ENCODE results near the gene SLX4IP. TPM values are rescaled to one million over a fixed set of nuclear protein-coding genes. Genes with fewer than 3 reads are reported as not detected.

Gene SLX4IP
- total and polyA plus RNA-seq, 2 of the 13 experiments (the other 11 are each of a cell fraction or from before 2014, with no cell fraction given) = 3.6 to 7.3 TPM

DNA sequence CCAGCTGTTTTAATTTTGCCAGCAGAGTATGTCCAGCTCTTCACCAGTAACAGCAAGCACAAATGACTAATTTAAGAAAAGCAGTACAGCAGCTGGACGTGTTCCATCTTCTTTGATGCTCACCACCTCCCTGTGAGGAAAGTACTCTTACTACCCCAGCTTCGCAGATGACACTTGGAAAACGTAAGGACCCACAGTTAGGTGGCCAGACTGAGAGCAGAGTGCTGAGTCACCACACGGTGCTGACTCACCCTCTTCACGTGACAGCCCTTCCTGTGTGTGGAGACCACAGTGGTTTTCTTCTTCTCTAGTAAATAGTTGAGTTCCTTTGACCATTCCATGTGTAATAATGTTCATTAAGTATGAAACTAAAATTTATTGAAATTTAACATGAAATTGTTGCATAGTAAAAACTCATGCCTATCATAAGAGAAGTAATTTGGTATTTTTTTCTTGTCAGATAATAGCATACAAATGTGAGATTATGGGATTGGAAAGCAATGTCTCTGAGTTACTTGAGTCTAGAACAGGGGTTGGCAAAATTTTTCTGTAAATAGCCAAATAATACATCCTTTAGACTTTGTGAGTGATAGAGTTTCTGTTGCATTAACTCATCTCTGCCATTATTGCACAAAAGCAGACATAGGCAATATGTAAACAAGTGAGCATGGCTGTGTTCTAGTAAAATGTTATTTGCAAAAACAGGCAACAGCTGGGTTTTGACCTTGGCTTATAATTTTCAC lies 76.6 kb downstream of the SLX4IP start (continued):
- TF ChIP-seq, protein P1, sequence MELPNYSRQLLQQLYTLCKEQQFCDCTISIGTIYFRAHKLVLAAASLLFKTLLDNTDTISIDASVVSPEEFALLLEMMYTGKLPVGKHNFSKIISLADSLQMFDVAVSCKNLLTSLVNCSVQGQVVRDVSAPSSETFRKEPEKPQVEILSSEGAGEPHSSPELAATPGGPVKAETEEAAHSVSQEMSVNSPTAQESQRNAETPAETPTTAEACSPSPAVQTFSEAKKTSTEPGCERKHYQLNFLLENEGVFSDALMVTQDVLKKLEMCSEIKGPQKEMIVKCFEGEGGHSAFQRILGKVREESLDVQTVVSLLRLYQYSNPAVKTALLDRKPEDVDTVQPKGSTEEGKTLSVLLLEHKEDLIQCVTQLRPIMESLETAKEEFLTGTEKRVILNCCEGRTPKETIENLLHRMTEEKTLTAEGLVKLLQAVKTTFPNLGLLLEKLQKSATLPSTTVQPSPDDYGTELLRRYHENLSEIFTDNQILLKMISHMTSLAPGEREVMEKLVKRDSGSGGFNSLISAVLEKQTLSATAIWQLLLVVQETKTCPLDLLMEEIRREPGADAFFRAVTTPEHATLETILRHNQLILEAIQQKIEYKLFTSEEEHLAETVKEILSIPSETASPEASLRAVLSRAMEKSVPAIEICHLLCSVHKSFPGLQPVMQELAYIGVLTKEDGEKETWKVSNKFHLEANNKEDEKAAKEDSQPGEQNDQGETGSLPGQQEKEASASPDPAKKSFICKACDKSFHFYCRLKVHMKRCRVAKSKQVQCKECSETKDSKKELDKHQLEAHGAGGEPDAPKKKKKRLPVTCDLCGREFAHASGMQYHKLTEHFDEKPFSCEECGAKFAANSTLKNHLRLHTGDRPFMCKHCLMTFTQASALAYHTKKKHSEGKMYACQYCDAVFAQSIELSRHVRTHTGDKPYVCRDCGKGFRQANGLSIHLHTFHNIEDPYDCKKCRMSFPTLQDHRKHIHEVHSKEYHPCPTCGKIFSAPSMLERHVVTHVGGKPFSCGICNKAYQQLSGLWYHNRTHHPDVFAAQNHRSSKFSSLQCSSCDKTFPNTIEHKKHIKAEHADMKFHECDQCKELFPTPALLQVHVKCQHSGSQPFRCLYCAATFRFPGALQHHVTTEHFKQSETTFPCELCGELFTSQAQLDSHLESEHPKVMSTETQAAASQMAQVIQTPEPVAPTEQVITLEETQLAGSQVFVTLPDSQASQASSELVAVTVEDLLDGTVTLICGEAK (IDR thresholded peaks at IDR 0.05) = no peak
- TF ChIP-seq, protein P1 (CRISPR knock-in tag; IDR thresholded peaks at IDR 0.05) = no peak
- no peak for TF ChIP-seq SP2 (CRISPR knock-in tag; IDR thresholded peaks at IDR 0.05)
- peak; percentile 46; the same call in 1 of the 2 replicates for TF ChIP-seq RAD51 (IDR thresholded peaks at IDR 0.05; ENCODE audit: borderline replicate concordance)
- TF ChIP-seq KDM6A (CRISPR knock-in tag; IDR thresholded peaks at IDR 0.05; ENCODE audit: low read depth) = no peak
- no peak for TF ChIP-seq ZNF382 (CRISPR knock-in tag; IDR thresholded peaks at IDR 0.05; ENCODE audit: borderline replicate concordance)
- TF ChIP-seq ZMYM2 (CRISPR knock-in tag; IDR thresholded peaks at IDR 0.05) = peak; percentile 70; the same call in 1 of the 2 replicates
- TF ChIP-seq, protein P2, sequence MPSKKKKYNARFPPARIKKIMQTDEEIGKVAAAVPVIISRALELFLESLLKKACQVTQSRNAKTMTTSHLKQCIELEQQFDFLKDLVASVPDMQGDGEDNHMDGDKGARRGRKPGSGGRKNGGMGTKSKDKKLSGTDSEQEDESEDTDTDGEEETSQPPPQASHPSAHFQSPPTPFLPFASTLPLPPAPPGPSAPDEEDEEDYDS (CRISPR knock-in tag; IDR thresholded peaks at IDR 0.05) = no peak
- TF ChIP-seq, protein P3, sequence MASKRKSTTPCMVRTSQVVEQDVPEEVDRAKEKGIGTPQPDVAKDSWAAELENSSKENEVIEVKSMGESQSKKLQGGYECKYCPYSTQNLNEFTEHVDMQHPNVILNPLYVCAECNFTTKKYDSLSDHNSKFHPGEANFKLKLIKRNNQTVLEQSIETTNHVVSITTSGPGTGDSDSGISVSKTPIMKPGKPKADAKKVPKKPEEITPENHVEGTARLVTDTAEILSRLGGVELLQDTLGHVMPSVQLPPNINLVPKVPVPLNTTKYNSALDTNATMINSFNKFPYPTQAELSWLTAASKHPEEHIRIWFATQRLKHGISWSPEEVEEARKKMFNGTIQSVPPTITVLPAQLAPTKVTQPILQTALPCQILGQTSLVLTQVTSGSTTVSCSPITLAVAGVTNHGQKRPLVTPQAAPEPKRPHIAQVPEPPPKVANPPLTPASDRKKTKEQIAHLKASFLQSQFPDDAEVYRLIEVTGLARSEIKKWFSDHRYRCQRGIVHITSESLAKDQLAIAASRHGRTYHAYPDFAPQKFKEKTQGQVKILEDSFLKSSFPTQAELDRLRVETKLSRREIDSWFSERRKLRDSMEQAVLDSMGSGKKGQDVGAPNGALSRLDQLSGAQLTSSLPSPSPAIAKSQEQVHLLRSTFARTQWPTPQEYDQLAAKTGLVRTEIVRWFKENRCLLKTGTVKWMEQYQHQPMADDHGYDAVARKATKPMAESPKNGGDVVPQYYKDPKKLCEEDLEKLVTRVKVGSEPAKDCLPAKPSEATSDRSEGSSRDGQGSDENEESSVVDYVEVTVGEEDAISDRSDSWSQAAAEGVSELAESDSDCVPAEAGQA (IDR thresholded peaks at IDR 0.05; ENCODE audit: low read depth) = no peak
- TF ChIP-seq, protein P3 (CRISPR knock-in tag; IDR thresholded peaks at IDR 0.05; ENCODE audit: borderline replicate concordance) = no peak
- no peak for TF ChIP-seq ZNF468 (CRISPR knock-in tag; IDR thresholded peaks at IDR 0.05)
